Upper lobe of right lung (tissue), 1 donor: ENCODE results near the gene PPP1R12A. TPM values are rescaled to one million over a fixed set of nuclear protein-coding genes. Genes with fewer than 3 reads are reported as not detected.

Experiments used
- ATAC-seq: fragments of 200-7000 bp; cut with Tn5 transposase; one replicate; pipeline ENCODE4 v1.9.1; 2020; ENCODE audit warnings: mild to moderate bottlenecking, moderate library complexity
- DNase-seq: peaks from one replicate; pipeline ENCODE4 v3.0.0-alpha.2; 2020
- H3K27ac ChIP-seq: fragments of 200-600 bp; one replicate; pipeline ENCODE4 v1.8.0; 2022
- H3K27me3 ChIP-seq: fragments of 200-600 bp; one replicate; pipeline ENCODE4 v1.8.0; 2022; ENCODE audit warnings: mild to moderate bottlenecking
- H3K36me3 ChIP-seq: fragments of 200-600 bp; one replicate; pipeline ENCODE4 v1.8.0; 2022
- H3K4me1 ChIP-seq: fragments of 200-600 bp; one replicate; pipeline ENCODE4 v1.8.0; 2022
- H3K4me3 ChIP-seq: fragments of 200-600 bp; one replicate; pipeline ENCODE4 v1.8.0; 2022; ENCODE audit warnings: mild to moderate bottlenecking
- H3K9me3 ChIP-seq: fragments of 200-600 bp; one replicate; pipeline ENCODE4 v1.8.0; 2022
- CTCF ChIP-seq: fragments of 200-600 bp; IDR thresholded peaks from one replicate; pipeline ENCODE4 v1.8.0; 2022; ENCODE audit warnings: antibody characterized with exemption
- intact Hi-C: fragments of 100-400 bp; cut with DNase I; formaldehyde crosslinking; loops from one replicate; pipeline ENCODE4 v1.11.0; 2022
- total RNA-seq: library from RNA; stranded (reverse); fragmentation: NEBNext Ultra II Directional; extraction: Animal tissue kit (Norgen Biotek cat#: 25700); gene quantifications from one replicate; pipeline ENCODE4 v1.2.1, GENCODE V29; 2021
- donor health status: DM: no; HTN: yes; CAD: no; lungs with severe emphysema.

The PPP1R12A gene
- total RNA-seq, 1 donor from 2014 or later, result 80.4 TPM

DNA sequence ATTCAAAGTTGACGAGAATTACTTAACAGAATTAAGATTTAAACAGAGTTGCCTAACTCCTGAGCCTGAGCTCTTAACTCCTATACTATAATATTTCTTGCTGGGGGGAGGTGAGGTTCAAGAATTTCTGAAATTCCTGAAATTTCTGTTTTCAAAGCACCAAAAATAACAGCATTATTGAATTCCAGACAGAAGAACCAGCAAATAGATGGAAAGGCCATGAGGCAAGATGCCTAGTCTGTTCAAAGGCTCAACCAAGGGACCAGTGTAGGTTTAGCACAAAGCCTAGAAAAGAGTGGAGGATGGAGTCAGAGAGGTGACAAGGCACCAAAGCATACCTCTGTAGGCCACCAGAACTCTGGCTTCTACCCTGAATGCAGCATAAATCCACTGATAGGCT lies 76.4 kb downstream of the PPP1R12A start:
- ATAC-seq, result no peak

GRCh38 chr12:79857675-79858074 lies 77.2 kb downstream of the PPP1R12A start:
- no peaks in the 10 kb centered on the region for H3K9me3 ChIP-seq
- intact Hi-C loops, result no loop called here
- no peak overlapping the region for H3K4me3 ChIP-seq
- H3K36me3 ChIP-seq, result no peaks in the 10 kb centered on the region
- DNase-seq (no peak), ATAC-seq (no peak)
- H3K27ac ChIP-seq, result no peak overlapping the region
- TF ChIP-seq CTCF, result no peak
- H3K27me3 ChIP-seq, result no peaks in the 10 kb centered on the region
- no peaks in the 10 kb centered on the region for H3K4me1 ChIP-seq

More for the DNA sequence above, 76.4 kb downstream of the PPP1R12A start:
- H3K36me3 ChIP-seq, result no peaks in the 10 kb centered on the region
- H3K4me3 ChIP-seq, result no peak overlapping the region
- H3K27ac ChIP-seq, result no peak overlapping the region
- H3K9me3 ChIP-seq, result no peaks in the 10 kb centered on the region
- H3K4me1 ChIP-seq, result no peaks in the 10 kb centered on the region
- no peak for TF ChIP-seq CTCF
- no peaks in the 10 kb centered on the region for H3K27me3 ChIP-seq
- intact Hi-C loops, result no loop called here
- DNase-seq, result no peak

DNA sequence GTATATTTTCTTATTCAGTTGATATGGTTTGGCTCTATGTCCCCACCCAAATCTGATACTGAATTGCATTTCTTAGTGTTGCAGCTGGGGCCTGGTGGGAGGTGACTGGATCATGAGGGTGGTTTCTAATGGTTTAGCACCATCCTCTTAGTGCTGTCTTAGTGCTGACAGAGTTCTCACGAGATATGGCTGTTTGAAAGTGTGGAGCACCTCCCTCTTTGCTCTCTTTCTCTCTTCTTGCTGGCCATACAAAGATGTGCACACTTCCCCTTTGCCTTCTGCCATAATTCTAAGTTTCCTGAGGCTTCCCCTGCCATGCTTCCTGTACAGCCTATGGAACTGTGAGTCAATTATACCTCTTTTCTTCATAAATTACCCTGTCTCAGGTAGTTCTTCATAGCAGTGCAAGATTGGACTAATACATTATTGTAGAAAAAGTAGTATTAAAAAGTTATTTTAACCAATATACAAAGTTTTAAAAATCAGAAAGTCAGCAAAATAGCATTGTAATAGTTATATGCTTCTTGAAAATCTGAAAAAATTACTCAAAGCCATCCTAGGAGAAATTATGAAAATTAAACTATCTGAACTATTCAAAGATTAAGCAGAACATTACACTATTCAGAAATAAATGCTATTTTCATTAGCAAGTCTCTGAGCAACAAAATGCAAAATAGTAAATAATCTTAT lies 84.1 kb downstream of the PPP1R12A start:
- ATAC-seq (no peak), DNase-seq (no peak)
- H3K4me1 ChIP-seq, result peaks cover 13% of the 10 kb centered on the region
- no peak overlapping the region for H3K4me3 ChIP-seq
- TF ChIP-seq CTCF, result no peak
- intact Hi-C loops, result no loop called here
- no peak overlapping the region for H3K27ac ChIP-seq
- H3K9me3 ChIP-seq, result no peaks in the 10 kb centered on the region
- no peaks in the 10 kb centered on the region for H3K36me3 ChIP-seq
- H3K27me3 ChIP-seq, result no peaks in the 10 kb centered on the region

DNA sequence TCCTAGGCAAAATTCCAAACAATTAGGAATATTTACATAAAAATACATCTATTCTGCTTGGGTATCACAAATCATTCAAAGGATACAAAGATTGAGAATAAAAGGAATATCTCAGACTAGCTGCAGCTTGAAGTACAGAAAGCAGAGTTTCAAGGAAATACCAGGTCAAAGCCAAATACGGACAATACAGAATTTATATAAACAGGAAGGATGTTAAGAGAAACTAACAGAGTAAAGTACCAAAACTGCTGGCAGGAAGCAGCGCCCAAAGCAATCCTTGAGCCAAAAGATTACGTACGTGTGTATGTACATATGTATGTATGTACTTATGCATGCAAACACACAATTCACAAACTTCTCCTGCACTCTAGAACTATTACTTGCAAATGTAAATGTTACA lies 86.6 kb downstream of the PPP1R12A start:
- Histone ChIP-seq H3K27me3 (no peaks in the 10 kb centered on the region), H3K27ac (no peak overlapping the region), H3K36me3 (peaks cover 16% of the 10 kb centered on the region), H3K4me1 (peaks cover 13% of the 10 kb centered on the region), H3K9me3 (no peaks in the 10 kb centered on the region), H3K4me3 (no peak overlapping the region)
- ATAC-seq (no peak), DNase-seq (no peak)
- TF ChIP-seq CTCF, result no peak
- intact Hi-C loops, result no loop called here

DNA sequence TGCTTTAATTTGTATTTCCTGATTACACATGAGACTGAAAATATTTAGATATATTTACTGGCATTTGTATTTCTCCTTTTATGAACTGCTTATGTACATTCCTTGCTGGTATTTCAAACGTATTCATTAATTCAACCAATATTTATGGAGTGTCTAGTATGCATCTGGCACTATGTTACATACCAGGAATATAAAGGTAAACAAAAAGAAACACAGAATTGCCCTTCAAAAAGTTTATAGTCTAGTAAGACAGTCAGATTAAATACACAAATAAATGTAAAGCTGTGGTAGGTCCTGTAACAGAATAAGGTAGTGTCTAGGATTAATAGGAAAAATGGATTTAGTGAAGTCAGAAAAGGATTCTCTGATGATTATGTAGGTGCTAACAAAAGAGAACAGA lies 87.5 kb downstream of the PPP1R12A start:
- no peak for TF ChIP-seq CTCF
- H3K36me3 ChIP-seq, result peaks cover 16% of the 10 kb centered on the region
- H3K4me3 ChIP-seq, result no peak overlapping the region
- peaks cover 13% of the 10 kb centered on the region for H3K4me1 ChIP-seq
- no peaks in the 10 kb centered on the region for H3K27me3 ChIP-seq
- no peak for DNase-seq
- no peaks in the 10 kb centered on the region for H3K9me3 ChIP-seq
- no peak for ATAC-seq
- intact Hi-C loops, result no loop called here
- no peak overlapping the region for H3K27ac ChIP-seq

GRCh38 chr12:79844693-79845092 lies 90.2 kb downstream of the PPP1R12A start:
- H3K27me3 ChIP-seq, result no peaks in the 10 kb centered on the region
- TF ChIP-seq CTCF, result no peak
- no peak for ATAC-seq
- no peak overlapping the region for H3K27ac ChIP-seq
- H3K4me1 ChIP-seq, result peaks cover 22% of the 10 kb centered on the region
- DNase-seq, result no peak
- H3K36me3 ChIP-seq, result peaks cover 16% of the 10 kb centered on the region
- no peaks in the 10 kb centered on the region for H3K9me3 ChIP-seq
- intact Hi-C loops, result no loop called here
- no peak overlapping the region for H3K4me3 ChIP-seq
